ENCODE data around the gene CNIH1.

DNA sequence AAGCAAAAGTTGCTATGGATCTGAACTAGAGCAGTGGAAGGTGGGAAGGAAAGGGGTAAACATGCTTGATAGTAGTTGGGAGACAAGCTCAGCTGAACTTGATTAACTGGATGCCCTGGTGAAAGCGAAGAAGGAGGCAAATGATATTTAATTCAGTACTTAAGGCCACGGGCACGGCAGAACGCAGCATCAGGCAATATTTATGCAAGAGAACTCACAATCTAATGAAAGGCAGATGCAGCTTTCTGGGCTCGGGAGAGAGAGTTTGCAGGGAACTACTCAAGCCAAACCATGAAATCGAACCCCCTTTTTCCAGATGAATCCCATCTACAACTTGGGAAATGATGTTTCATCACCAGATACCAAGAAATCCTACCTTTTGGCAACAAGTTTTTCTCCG, 3.5 kb upstream of the CNIH1 start:
- TF ChIP-seq CTCF (IDR thresholded peaks at IDR 0.05) (no peak), POLR2A (IDR thresholded peaks at IDR 0.05) (no peak)
